Measurements from ENCODE around the gene SDC3. TPM values are rescaled to one million over a fixed set of nuclear protein-coding genes. Genes with fewer than 3 reads are reported as not detected.

SDC3 gene
- polyA plus RNA-seq, 1 donor = 42.3 TPM

DNA sequence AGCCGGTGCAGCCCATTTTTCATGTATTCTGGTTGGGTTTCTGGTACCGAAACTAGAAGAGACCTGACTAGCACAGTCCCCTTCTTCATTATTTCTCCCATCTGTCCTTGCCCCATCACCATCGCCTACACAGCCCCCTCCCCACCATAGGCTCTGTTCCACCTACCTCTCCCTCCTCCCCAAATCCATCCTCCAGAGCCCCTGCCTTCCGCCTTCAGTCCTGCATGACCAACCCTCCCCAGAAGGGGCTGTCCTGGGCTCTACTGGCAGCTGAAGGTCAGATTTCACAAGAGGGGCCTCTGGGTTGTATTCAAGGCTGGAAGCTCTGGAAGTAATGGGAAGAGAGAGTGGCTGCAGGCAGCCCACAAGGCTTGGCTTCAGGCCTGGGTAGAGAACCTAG lies 55.2 kb downstream of the SDC3 start:
- DNase-seq (ENCODE audit: low read depth) = no peak

DNA sequence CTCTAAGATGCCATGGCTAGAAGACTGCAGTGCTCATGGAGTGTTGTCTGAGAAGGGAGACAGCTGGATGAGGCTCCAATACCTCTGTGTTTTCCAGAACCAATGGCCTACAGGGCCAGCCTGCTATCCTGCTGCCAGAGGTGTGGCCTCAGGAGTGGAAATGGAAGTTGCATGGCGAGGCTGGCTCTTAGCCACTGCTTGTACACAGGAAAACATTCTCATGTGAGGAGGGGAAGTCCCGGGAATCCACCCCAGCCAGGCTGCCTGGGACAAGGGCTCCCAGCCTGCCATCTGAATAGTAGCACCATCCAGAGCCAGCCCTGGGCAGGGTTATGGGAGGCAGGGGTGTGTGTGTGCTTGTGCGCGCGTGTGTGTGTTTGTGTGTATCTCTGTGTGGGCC lies 56.5 kb downstream of the SDC3 start:
- no peak for DNase-seq (ENCODE audit: low read depth)

- DNase-seq (ENCODE audit: low read depth) = no peak
Measured at GRCh38 chr1:30851286-30851685, 57.3 kb downstream of the SDC3 start.

DNA sequence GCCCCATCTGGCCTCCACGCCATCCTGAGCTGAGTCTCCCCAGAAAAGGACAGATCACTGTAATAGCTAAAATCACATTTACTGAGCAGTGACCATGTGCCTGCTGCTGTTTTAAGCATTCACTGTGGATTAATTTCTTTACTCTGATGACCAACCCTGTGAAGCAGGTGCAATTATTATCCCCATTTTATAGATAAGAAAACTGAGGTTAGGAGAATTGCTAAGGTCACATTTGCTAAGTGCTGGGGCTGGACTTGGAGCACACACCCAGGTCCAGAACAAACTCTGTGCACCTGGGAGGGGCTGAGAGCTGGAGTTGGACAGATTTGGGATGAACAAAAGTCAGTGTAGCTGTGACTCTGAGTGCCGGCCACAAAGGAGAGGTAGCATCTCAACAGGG lies 58.0 kb downstream of the SDC3 start:
- no peak for DNase-seq (ENCODE audit: low read depth)

DNA sequence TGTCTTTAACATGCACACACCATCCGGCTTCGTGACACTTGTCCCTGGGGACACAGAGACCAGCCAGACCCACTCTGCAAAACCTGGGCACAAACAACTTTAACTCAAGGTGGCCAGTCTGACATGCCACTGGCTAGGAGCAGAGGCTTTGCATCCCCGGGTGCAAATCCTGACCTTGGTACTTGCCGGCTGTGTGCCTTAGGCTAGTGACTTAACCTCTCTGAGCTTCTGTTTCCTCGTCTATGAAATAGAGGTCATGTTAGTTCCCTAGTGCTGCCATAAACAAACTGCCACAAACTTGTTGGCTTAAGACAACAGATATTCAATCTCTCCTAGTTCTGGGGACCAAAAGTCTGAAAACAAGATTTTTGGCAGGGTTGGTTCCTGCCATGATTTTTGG lies 60.4 kb downstream of the SDC3 start:
- no peak for DNase-seq (ENCODE audit: low read depth)

DNA sequence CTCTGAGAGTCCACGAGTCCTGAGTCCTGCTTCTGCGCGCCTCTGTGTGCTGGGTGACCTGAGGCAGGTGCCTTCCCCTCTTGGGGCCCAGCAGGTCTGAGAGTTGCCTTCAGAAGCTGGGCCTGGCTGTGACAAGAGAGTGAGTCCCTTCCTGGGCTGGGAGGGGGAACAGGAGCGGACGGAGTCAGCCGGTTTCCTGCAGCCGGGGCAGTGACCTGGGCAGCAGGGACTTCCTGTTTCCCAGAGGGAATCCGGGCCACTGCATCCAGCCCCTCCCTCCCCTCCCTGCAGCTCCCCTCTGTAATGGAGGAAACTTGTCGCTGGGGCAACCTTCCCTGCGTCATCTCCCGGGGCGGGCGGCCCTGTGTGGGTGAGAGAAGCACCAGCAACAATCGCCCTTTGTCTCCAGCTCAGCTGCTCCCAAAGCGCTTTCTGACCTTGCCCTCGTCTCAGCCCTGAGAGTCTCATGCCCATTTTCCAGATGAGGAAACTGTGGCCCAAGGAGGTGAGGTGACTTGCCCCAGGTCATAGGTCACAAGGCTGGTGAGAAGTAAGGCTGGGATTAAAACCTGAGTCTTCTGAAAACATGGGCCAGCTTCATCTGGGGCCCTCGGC lies 61.1 kb downstream of the SDC3 start:
- no peak for DNase-seq (ENCODE audit: low read depth)

- DNase-seq (ENCODE audit: low read depth) = no peak
Measured at GRCh38 chr1:30846587-30846986, 62.0 kb downstream of the SDC3 start.

DNA sequence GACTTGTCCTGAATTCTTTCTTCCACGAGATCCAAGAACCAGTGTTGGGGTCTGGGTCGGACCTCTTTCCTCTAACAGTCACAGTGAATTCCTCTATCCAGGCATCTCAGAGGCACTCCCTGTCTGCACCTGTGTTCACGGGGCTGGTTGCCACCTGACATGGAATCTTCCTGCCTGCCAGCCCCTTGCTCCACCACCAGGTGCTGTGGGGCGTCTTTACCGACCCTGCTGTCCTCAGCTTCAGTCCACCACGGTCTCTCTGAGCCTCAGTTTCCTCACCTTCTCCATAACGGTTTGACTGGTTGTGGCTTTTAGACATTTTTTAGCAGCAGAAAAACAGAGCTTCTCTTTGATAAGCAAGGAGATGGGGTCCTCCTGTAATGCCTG lies 62.7 kb downstream of the SDC3 start:
- DNase-seq (ENCODE audit: low read depth) = no peak

DNA sequence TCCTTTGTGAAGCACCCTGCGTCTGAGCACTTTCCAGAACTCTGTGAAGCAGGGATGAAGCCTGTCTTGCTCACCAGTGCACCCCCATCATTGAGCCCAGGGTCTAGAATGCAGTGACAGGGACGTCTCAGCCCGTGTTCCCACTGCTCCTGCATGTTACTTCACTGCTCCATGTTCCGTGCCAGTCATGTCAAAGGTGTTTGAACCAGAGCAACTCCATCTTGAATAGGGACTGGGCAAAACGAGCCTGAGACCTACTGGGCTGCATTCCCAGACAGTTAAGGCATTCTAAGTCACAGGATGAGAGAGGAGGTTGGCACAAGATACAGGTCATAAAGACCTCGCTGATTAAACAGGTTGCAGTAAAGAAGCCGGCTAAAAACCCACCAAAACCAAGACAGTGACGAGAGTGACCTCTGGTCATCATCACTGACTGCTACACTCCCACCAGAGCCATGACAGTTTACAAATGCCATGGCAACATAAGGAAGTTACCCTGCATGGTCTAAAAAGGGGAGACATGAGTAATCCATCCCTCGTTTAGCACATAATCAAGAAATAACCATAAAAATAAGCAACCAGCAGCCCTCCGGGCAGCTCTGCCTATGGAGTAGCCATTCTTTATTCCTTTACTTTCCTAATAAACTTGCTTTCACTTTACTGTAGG lies 63.2 kb downstream of the SDC3 start:
- no peak for DNase-seq (ENCODE audit: low read depth)

DNA sequence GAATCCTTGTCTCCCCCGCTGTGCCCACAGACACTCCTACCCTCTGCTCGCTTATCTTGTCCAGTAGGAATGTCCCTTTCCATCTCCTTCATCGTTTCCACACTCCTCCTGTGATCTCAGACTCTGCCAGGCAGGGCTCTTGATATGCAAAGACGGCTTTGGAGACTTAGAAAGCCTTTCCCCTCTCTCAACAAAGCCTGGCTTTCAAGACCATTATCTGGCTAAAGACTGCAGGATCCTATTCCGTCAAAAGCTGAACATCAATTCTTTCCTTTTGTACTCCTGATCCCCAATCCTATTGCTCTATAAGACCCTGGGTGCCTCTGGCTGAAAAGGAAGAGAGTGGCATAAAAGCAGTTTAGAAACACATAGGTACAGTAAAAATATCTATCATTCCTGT lies 63.9 kb downstream of the SDC3 start:
- DNase-seq (ENCODE audit: low read depth) = no peak

DNA sequence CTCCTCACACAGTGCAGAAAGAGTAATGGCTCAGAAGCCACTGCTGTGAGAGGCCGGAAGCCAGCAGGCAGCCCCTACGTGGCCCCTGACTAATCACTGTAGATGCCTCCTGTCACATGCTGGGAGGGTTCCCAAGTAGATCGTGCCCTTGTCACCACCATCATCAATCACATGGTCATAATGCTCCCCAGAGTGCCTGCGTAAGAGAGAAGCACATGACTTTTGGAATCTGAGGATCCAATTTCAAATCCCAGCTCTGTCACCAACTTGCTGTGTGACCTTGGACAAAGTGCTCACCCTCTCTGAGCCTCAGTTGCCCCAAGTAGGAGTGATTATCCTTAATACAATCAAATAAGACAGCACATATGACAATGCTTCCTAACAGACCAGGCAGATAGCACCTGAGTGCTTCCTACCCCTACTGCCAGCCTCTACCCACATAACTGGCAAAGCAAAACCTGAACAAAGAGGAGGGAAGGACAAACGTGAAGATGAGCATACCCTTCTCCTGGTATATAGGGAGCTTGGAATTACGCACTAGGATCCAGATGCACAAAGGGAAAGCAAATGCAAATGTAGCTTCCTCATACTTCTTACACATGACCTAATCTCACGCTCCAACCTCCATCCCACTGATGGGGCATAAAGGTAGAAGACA lies 65.7 kb downstream of the SDC3 start:
- DNase-seq (ENCODE audit: low read depth) = no peak

DNA sequence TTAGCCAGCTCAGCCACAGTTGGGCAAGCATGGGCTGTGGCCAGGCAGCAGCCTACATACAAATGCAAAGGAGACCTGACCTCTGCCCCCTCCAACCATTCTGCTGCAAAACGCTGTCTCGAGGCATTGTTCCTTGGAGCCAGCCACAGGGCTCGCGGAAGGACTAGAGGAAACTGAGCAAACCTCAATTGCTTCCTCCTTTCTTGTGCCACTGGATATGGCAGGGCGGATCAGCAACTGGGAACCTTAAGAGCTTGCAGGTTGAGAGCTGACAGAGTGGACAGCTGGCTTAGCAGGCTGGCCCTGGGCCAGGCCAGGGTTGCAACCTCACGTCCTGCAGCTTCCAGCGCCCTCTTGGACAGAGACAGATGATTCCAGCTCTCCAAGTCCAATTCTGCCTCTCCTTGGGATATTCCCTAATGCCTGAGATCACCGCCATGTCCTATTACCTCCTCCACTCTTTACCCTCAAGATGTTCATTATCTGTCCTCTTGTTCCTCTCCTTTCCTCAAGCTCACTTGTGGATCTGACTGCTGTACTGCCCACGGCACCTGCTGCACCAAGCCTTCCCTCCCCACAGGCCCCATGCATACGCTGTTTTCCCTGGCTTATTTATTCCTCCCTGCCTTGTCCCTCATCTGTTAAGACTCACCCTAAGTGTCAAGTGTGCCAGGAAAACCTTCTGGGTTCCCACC lies 67.5 kb downstream of the SDC3 start:
- DNase-seq (ENCODE audit: low read depth) = no peak

- no peak for DNase-seq (ENCODE audit: low read depth)
Measured at GRCh38 chr1:30839827-30840359, 68.7 kb downstream of the SDC3 start.

DNA sequence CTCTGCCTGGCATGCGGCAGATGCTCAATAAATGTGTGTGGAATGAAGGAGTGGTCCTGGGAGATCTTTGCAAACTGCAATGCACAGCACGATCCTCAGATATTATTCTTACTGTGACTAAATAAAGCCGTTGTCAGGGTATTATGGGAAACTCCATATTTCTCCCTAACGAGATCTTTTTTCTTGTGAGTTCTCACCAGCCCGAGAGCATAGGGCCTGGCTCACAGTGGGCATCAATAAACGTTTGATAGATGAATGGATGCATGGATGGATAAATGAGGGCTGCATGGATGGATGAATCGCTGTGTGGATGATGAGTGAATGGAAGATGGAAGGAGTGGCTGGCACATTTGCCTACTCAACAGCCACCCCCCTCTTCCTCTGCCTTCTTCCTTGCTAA lies 69.6 kb downstream of the SDC3 start:
- DNase-seq (ENCODE audit: low read depth) = no peak

DNA sequence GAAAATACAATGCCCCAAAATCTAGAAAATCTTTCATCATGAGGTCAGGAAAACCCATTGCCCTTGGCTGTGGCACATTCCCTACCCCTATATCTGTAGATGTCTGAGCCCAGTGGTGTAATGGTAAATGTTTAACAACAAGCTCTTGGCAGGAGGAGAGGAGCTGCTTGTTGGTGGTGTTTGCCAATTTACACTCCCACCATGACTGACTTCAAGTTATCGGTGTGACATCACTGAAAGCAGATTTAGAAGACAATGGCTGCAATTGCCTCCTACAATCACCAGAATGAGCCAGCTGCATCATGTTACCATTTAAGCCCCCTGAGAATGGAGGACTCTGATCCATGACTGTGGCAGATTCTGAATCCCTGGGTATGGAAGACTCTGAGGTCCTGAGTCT lies 70.9 kb downstream of the SDC3 start:
- DNase-seq (ENCODE audit: low read depth) = no peak

DNA sequence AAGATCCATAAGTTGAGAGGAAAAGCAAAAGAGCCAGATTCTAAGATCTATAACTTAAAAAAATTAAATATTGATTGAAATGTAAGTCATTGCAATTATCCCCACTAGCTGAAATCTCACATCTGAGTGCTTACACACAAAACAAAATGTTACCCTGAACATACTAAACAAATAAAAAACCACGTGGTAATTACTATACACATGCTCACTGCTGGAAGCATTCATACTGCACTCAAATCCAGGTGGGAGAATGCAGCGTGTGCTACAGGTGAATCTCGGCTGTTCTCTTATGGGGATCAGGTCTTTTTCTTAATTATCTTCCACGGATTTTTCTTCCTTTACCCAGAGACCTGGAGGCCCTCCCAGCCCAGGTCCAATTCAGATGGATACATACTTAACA lies 74.3 kb downstream of the SDC3 start:
- no peak for DNase-seq (ENCODE audit: low read depth)

DNA sequence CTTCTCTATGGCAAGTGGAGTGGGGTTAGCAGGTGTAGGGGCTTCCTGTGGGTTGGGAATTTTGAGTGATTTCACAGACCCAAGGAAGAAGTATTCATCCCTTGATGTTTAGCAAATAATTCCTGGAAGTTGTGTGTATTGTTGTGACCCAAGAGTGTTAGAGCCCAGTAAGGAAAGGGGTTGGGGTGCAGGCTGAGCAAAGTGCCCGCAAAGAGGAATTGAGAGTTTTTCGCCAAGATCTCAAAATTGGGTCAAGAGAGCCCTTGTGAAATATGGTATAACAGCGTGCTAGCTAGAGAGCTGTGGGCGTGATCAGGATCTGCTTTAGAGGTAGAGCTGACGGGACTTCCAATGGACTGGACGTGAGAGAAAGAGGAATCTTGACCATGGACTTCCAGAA lies 78.0 kb downstream of the SDC3 start:
- DNase-seq (ENCODE audit: low read depth) = no peak

DNA sequence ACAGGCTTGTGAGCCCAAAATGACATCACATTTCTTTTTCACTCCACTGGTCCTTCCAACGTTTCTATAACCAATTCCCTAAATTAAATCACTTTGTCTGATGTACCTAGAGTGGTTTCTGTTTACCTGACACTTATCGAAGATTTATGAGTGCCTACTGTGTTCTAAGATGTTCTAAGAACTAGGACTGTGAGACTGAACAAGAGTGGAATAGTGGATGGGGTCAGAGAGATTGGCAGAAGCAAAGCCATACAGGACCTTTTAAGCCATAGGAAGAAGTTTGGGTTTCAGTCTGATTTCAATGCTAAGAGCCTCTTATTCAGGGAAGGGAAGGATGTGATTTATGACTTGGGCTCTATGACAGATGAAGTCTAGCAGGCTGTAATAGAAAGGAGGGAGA lies 78.7 kb downstream of the SDC3 start:
- DNase-seq (ENCODE audit: low read depth) = no peak

DNA sequence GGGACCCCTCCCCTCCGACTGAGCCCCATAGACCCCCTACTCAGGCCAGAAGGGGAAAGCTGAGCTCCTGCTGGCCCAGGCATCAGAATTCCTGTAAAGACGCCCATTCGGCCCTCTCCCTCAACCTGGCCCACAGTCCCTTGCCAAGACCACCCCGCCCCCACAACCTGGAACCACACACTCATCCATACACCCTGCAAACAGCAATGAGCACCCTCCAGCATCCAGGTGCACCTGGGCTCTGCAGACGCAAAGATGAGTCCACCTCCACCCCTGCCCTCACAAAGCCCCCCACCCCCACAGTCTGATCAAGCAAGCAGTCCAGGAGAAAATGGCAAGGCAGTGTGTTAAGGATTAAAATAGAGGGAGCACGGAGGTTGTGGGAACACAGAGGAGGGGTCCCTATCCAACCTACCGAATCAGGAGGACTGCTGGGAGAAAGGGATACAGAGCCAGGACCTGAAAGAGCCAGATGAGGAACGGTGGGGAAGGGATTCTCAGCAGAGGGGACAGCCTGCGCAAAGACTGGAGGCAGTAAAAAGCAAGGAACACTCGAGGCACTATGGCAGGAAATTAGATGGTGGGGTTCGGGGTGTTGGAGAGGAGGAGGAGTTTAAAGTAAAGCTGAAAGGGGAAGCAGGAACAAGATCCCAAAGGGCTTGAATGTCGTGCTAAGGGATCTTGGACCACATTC lies 83.7 kb downstream of the SDC3 start:
- no peak for DNase-seq (ENCODE audit: low read depth)

DNA sequence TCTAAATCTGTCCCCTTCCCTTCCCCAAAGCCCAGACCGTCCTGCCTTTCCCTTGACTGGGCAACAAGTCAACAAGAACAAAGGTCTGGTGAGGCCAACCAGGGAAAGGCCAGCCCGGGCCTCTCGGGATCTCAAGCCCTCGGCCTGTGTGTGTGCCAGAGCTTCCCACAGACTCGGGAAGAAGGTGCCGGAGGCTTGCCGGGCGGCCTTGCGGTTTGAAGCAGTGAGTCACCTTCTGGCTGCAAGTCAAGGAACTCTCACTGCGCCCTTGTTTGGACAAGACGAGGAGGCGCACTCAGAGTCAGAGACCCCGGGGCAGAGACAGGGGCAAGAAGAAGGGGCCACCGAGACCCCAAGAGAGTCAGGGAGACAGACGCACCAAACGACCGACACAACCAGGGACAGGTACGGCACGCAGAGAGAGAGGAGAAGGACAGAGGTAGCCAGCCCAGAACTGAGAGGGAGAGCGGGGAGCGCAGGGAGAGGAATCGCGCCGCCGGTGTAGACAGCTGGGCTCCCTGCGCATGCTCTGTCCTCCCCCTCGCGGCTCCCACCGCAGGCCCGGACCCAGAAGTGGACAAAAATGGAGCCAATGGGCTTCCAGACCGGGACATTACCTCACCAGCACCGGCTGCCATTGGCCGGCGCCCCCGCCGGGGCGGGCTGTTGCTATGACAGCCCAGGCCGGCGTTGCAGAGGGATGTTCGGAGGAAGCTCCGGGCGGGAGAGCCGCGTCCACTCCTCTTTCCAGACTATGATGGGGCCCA lies 84.4 kb downstream of the SDC3 start:
- DNase-seq (ENCODE audit: low read depth) = peak; percentile 94

DNA sequence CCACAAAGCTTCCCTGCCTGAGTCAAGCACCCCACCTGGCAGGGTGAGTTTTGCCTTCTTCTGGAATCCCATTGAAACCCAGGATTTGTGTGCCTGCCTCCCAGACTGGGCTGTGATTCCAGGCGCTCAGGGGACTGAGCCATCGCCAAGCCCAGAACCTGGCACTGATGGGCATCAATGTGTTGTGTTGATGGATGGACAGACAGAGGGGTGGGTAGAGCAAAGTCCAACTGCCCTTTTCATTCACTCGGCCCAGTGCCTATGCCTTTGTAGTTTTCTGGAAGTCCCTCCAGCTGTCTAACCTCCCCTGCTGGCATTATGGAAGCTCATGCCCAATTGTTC lies 85.0 kb downstream of the SDC3 start:
- no peak for DNase-seq (ENCODE audit: low read depth)

Measured in forelimb muscle (tissue), 1 donor.